Stimulated activated CD8-positive, alpha-beta memory T cell treated with anti-CD3 and anti-CD28 coated beads, Interleukin-15, amount 100 ng/mL, for 24 hours (primary cell): ENCODE results near the gene ADTRP.

Experiments
- DNase-seq: peaks from one replicate; pipeline ENCODE4 v3.0.0-alpha.2; 2020; ENCODE audit warnings: low read depth

Gene ADTRP

DNA sequence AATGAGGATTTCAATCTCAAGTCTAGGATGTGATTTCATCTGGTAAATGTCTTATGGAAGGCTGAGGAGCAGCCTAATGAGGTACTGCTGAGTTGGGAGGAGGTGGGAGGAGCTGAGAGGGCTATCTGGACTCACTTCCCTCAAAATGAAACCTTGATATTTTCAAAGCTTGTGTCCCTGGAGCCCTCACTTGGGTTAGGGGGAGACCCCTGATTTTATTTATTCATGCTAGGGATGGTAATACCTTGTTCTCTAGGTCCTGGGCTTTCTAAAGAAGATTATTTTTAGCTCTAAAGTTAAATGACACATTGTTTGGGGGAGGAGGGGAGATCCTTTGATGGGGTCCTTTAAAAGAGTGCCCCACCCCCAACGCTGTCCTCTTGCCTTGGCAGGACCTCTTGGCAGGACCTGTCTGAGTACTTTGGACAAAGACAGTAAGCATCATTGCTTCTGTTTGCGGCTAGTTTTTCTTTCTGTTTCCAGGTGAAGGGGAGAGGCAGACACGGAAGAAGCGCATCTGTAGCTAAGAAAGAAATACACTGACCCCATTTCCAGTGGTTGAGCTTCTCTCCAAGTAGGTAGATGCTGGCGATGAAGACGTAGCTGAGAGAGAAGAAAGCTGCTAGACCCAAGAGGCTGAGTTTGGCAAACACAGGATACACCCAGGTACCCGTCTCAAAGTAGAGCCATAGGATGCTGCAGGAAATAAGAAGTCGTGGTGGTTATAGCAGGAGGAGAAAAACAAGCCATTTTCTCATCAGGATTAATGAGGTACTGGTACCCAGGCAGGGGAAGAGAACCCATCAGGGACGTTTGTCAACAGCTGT lies 55.6 kb downstream of the ADTRP start:
- no peak for DNase-seq

DNA sequence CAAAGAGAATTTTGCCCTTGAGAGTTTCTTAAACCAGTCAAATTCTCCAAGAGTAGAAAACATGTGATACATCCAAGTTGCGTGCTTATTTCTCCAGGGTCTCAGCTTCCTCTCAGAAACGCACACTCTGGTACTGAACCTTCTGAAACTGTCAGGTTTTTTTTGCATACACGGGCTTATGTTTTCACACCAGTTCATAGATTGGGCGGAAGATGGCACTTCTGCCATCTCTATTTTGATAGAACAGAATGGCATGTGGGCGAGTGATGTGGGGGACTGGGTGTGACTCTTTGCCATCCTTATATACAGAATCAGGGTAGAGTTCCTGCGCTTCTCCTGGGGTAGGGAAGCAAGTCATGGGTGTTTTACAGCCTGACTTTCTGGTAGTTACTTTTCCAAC lies 56.4 kb downstream of the ADTRP start:
- DNase-seq: no peak

DNA sequence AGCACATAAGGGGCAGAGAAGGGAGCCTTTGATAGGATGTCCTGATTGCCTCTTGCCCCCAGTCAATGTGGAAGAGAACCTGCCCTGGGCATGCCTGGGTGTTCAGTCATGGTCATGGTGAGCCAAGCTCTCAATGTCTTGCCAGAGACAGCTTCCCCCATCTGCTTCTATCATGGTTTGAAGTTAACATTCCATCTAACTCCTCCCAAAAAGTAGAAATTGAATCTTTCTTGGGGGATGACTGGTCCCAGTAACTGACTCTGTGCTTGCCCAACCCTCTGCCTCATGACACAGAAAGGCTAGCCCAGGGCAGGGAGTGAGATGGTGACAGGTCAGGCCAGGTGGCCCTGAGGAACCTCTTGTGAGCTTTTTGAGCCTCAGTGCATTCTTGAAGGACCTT lies 60.1 kb downstream of the ADTRP start:
- DNase-seq: no peak

DNA sequence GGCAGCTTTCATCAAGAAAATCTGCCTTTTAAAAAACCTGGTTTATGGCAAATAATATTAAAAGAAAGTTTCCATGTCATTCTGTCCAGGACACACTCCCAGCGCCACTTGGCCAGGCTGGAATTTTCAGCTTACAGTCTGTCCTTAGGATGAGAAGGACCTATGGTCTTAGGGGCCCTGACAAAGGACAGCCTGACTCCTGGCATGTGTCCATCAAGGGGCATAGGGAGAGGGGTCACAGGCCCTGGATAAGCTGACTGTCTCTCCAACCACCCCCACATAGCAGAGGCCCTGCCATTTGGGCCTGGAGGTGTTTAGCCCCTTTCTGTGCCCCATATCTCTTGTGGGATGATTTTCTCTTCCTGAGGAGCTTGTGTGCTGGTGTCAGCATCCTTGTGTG lies 60.6 kb downstream of the ADTRP start:
- DNase-seq: no peak

DNA sequence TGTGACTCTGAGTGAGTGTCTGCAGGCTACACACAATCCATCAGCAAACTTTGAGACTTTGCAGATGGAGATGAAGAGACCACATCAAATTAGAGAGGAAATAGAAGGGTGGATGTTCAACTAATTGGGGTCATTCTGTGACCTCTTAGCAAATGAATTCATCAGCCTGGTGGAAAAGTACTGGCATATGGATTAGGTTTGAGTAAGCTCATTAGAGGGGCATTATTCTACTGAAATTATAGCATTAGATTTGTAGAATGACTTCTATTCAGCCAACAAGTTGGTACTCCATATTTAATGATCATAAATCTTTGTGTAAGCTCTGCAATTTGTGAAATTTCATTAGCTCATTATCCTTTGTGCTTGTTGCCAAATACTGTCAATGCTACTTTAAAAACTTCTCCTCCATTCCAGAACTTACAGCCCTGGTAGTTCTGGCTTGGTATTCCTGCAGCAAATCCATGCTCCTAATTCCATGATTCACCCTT lies 63.8 kb downstream of the ADTRP start:
- DNase-seq: no peak

DNA sequence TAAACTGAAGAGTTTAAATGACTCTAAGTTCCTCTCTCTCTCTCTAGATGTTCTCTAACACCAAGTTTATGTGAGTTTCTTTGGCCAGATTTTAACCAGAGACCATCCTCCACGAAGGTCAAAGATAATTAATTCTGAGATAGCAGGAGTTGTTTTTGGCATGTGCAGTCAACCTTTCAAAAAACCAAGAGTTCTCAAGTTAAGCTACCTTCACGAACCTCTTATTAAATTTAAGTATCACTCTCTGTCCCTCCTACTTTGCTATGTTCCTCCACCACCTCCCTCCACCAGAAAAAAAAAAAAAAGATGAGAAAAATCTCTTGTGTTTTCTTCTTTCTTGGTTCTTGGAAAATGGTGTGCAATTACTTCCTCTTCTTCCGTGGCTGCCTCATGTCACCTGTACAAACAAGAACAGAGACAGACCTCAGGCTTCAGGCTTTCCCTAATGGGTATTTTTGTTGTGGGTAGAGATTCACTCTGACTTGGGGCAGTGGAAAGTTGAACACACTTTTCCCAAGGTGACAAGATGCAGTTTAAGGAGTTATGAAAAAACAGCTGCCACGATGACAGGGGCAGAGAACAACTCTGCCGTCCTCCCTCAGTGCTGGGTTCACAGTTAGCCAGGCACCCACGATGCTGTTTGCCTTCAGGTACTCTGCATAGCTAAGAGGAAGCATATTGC lies 64.3 kb downstream of the ADTRP start:
- no peak for DNase-seq

DNA sequence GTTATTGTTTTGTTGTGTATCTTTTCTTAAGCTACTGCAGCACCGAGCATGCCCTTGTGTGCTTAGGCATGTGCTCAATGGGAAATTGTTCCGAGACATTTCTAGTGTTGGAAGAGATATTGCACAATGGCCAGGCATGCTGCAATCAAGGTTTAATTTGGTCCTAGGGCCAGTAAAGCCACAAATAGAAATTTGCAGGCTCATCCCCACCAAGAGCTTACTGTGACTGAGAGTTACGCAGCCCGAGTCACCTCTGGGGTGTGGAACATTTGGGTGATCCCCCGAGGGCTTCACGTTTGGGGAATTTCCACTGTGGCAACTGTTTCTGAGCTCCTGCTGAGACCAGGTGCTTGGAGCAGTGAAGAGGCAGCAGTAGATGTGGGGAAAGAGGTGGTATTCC lies 65.8 kb downstream of the ADTRP start:
- DNase-seq: no peak

DNA sequence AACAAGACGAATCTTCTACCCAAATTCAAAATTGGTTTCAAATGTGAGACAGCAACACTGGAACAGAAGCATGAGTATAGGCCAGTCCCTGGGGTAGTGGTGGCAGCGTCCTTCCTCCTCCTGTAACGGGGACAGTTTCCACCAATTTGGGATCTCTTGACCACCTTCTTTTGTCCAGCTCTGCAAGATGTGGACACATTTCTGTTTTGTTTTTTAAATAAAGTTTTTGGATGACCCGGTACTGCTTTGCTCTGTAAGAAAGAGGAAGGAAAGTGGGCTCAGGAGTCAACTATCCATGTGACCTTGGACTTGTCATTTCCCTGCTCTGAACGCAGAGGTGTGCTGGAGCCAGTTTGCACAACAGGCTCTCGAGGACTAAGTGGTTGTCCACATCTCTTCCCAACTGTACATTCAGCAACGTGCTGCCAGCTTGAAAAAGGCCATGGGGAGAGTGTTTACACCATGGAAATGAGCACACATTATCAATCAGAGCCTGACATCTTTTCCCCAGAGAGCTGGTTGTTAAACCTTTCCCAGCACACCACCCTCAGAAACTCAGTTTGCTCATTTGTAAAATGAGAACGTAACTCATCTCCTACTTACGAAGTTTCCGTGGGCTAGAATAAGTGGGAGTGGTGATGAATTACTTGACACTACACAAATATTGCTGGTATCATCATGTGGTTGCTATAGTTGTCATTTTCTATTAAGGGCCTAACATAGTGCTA lies 66.5 kb downstream of the ADTRP start:
- no peak for DNase-seq

DNA sequence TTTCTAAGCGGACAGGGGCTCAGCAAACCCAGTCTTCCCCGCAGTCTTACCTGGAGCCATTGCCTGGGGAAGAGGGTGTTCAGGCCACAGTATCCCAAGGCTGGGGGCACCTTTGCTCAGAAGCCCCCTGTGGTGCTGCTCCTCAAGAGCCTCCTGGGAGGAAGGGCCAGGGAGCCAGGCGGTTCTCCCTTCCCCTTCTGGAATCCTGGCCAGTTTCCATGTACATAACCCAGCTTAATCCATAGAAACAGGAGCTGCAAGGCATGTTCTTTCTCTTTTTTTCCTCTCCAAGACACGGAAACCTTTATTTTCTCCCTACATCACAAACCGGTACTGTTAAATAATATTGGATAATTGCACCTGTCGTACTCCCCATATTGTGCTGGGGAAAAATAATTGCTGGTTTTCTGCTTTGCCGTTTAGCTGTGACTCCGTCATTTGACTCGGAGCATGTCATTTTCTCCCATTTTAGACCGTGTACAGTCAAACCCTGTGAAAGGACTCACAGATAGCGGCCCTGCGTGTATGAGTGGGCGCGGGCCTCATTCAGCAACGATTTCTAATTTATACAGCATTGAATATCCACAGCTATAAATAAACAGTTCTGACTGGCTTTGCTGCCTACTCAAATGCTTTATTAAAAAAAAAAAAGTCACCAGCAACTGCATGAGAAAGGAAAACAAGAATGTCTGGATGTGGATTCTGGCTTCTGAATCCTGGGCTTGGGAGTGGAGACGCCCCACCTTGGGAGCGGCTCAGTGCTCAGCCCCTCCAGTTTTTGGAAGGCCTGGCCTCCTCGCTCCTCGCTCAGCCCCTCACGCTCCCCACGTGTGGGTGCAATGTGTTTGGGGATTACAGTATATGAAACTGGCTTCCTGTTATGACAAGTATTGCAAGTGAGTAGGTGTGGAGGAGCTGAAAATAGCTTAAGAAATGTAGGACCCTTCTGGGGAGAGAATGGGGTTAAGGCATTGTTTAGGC lies 67.3 kb downstream of the ADTRP start:
- no peak for DNase-seq

DNA sequence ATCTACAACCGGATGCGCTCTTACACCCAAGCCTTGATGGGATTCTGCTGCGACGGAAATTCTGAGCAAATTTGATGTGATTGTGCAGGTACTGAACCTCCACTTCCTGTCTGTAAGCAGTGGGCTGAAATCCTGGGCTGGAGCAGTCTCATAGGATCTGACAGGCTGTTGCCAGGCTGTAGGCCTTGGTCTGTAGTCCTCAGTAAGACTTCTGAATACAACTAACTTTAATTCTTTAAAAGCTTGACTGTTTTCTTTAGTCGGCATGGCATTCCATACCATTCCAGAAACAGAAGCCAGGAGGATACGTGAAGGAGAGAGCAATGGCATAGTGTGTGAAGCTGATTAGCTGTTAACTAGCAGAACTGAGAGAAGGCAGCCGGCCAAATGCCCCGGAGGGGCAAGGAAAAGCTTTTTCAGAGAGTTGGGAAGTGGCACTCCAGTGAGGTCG lies 68.3 kb downstream of the ADTRP start:
- DNase-seq: no peak

DNA sequence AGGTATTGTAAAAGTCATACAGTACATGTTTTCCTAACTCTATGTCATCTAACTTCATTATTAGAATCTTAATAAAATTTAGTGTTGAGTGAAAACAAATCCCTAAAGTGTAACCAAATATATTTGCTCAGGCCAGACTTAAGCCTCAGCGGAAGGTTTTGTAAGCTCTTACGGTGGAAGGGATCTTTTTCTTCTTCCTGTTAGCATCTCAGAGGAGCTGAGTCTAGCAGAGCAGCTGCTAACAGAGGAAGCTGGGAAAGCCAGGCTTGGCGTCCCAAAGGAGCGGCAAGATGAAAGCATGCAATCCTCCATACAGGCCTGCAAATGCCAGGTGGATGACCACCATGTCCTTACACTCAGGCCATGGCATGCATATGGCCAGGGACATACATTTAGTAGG lies 72.4 kb downstream of the ADTRP start:
- DNase-seq: no peak

DNA sequence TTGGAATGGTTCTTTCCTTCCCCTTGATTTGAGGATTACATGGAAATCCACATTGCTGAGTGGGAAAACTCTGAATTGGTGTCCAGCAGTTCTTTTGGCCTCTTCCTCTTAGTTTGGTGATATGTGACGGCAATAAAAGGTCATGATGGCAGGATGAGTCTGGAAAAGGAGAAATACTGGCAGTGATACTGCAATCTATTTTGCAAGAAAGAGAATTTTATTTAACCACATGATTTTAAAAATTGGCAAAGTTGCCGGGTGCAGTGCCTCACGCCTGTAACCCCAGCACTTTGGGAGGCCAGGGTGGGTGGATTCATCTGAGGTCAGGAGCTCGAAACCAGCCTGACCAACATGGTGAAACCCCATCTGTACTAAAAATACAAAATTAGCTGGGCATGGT lies 73.1 kb downstream of the ADTRP start:
- no peak for DNase-seq

DNA sequence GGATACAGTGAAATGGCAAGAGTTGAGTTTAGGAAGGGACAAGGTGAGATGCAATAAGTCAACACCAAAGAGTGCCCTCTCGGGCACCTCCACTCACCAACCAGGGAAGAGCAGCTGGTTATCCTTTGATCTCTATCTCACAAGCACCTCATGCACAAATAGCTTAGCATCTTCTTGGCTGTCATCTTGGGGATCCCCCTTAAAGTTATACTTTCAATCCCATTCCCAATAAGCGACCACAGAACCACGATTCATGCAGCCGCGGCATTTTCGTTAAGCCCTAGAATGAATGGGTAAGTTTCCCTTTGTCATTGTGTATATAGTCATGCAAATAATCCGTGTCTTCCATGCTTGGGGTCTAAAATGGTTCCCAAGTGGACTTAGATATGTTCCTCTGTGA lies 73.5 kb downstream of the ADTRP start:
- no peak for DNase-seq

DNA sequence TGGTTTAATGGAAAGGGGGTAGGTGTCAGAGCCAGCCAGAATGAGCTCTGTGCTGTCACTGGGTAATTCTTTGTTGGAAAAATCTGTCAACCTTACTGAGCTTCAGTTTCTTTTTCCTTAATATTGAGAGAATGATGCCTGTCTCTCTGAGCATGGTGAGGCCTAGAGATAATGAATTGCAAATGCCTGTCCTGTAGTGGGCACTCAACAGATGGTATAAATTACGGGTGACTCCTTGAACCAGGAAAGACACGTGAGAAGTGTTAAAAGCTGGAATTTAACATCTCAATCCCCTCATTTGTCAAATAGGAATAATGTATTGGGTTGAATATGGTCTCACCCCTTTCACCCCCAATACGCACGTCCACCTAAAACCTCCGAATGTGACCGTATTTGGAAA lies 74.9 kb downstream of the ADTRP start:
- no peak for DNase-seq

DNA sequence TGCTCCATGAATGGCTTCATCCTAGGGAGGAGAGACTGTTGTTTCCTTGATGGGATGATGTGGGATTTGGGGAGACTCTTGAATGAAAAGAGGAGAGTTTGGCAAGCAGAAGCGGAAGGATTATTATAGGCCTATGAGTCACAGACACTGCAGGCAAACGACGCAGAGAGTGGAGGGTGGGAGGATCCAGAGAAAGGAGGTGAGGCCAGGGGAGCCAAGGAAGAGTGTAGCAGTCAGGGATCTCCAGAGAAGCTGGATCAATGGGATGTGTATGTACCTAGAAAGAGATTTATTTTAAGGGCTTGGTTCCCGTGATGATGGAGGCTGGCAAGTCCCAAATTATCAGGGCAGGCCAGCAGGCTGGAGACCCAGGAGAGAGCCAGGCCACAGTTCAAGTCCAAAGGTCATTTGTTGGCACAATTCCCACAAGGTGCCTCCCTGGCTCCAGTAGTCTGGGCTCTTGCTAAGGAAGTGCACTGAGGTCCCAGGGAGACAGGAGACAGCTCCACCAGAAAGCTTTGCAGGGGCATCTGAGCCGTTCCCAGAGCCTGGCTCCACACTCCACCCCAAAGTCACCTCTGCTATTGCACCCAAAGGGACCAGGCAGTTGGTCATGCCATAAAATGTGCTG lies 76.0 kb downstream of the ADTRP start:
- DNase-seq: no peak

DNA sequence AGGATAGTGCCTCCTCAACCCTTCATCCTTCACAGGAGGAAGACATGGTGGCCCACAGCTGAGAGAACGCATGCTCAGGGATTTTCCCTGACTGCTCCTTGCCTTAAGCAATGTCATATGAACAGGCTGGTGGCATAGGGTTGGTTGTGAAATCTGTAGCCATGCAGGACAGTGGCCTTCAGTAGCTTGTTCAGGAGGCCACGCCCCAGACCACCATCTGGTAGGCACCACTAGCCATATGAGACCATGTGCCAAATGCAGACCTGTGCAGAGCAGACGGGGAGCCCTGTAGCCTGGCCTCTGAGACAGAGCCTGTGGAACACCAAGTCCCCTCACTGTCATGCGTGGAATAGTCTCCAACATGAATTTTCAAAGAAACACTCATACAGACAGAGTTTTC lies 76.5 kb downstream of the ADTRP start:
- no peak for DNase-seq

DNA sequence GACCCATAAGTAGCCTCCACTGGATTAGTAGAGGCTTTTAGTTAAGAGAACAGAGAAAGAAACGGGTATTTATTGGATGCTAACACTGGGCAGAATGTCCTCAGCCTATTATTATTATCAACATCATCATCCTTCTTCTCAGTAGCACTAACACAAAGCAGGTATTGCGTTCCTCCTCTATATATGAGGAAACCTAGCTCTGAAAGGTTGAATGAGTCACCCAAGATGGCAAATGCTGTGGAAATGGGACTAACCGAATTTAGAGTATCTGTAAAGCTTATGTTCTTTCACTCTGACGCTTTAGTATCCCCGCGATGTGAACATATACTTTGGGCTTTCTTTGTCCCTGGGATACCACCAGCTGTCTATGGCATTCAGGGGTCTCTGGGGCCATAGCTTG lies 77.0 kb downstream of the ADTRP start:
- DNase-seq: no peak

DNA sequence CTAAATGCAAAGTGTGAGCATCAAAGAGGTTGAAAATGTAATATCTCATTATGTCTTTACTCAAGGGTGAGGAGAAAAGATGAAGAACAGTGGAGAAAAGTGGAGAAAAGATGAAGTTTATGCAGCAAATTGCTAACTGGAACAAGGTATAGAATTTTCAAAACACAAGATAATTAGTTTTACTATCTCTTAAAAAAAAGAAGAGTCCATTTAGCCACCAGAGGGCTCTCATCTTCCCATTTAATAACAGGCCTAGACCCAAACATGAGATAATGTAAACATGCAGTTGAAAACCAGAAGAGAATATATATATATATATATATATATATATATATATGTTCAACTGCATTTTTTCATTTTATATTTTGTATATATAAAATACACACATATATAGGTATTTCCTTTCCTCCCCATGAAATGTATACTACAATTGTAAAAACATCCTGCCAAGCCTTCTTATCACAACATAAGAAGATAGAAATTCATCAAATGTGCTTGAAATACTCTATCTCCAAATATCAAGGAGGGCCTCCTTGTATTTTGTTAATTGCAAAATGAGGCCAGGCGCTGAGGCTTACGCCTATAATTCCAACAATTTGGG lies 78.4 kb downstream of the ADTRP start:
- DNase-seq: no peak

DNA sequence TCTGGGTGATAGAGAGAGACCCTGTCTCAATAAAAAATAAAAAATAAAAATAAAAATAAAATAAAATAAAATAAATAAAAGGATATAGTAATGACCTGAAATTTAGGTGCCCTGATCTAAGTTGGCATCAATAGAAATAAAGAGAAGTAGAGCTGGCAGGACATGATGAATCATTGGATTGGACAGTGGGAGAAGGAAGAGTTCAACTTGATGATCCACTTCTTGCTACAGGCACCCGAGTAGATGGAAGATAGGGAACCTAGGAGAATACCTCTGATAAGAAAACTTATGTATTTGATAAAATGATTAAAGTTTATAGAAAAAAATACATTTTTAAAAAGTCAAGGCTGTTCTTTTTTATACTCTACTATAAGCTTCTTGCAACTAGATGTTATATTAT lies 79.0 kb downstream of the ADTRP start:
- no peak for DNase-seq

DNA sequence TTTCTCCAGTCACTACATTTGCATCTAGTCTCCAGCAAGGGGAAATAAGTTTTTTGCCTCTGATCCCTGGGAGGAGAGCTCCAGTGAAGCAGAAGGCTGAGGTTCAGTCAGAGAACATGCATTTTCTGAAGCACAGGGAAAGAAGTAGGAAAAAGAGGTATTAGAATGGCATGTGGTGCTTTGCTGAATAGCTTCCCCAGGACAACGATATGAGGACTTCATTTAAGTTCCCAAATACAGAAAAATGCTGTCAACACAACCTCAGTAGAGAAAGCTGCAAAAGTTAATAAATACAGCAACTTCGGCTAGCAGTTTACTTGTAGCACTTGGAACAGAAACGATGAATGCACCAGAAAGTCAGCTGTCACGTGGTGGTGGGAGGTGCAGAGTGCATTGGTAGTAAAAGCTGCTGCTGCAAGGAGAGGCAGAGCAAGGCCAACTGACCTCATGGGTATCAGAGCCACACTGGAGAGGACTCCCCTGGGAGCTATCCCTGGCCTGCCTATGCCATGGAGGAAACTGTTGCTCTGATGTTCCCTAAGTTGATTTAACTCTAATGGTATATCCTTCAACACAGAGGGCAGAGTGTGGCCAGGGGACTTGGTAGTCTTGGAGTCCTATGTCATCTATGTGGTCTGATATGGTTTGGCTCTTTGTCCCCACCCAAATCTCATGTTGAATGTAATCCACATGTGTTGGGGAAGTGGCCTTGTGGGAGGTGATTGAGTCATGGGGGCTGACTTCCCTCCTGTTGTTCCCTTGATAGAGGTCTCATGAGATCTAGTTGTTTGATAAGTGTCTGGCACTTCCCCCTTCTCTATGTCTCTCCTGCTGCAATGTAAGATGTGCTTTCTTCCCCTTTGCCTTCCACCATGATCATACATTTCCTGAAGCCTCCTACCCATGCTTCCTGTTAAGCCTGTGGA lies 85.9 kb downstream of the ADTRP start:
- no peak for DNase-seq
